B cell (primary cell): Measurements from ENCODE around the gene POLR3GL. TPM values are rescaled to one million over a fixed set of nuclear protein-coding genes. Genes with fewer than 3 reads are reported as not detected.

Experiments
- ATAC-seq: fragments of 200-7000 bp; cut with Tn5 transposase; one replicate; pipeline ENCODE4 v1.10.0; 2021; ENCODE audit warnings: low read depth, mild to moderate bottlenecking, moderate number of reproducible peaks, moderate library complexity
- CTCF ChIA-PET: fragments of 350-600 bp; sonication (Branson Sonifier 250); formaldehyde crosslinking; loops from one replicate; lab custom pipeline; 2021; ENCODE audit warnings: antibody characterized with exemption, inconsistent platforms; lab: Charles Lee
- POLR2A ChIA-PET: fragments of 350-600 bp; sonication (Branson Sonifier 250); formaldehyde crosslinking; loops from one replicate; lab custom pipeline; 2021; ENCODE audit warnings: antibody characterized with exemption; lab: Charles Lee
- DNase-seq: peaks from one replicate; pipeline ENCODE4 v3.0.0; 2013
- H2AFZ ChIP-seq: 2 replicates; pipeline ENCODE4 v1.6.1; 2012; ENCODE audit warnings: mild to moderate bottlenecking, low read depth, low read length; ENCODE audit not compliant: insufficient read depth, poor library complexity, severe bottlenecking
- H3K27ac ChIP-seq, 2 donors: 1 replicate in 1 of 2; 2 replicates in 1 of 2; pipeline ENCODE4 v1.5.1; 2012 to 2013; ENCODE audit warnings: low read length in 2 of 2, mild to moderate bottlenecking in 2 of 2, moderate library complexity in 1 of 2
- H3K27me3 ChIP-seq, 4 experiments: fragments of 200-600 bp in 1 of 4; sonication (generic) in 1 of 4; replicated peaks in 1 of 4; 1 replicate in 2 of 4; 2 replicates in 2 of 4; pipeline versions ENCODE4 v1.6.1 to v1.7.0; 2013 to 2016; ENCODE audit warnings: low read length in 3 of 4, mild to moderate bottlenecking in 2 of 4, mixed read lengths in 1 of 4, moderate library complexity in 1 of 4; ENCODE audit not compliant: insufficient read depth in 4 of 4, control insufficient read depth in 3 of 4; ENCODE audit errors: control extremely low read depth in 1 of 4
- H3K36me3 ChIP-seq, 2 experiments: replicated peaks in 1 of 2; 1 replicate in 1 of 2; 2 replicates in 1 of 2; pipeline versions ENCODE4 v1.6.1 to v1.7.1; 2013; ENCODE audit warnings: low read length in 1 of 2; ENCODE audit not compliant: insufficient read depth in 2 of 2, control insufficient read depth in 1 of 2; ENCODE audit errors: control extremely low read depth in 1 of 2, extremely low read depth in 1 of 2
- H3K4me1 ChIP-seq, 2 donors: fragments of 200-600 bp in 1 of 2; sonication (generic) in 1 of 2; 1 replicate in 1 of 2; 2 replicates in 1 of 2; pipeline versions ENCODE4 v1.5.1 to v1.6.1; 2013 to 2017; ENCODE audit warnings: low read length in 2 of 2; ENCODE audit not compliant: control insufficient read depth in 2 of 2, insufficient read depth in 2 of 2
- H3K4me2 ChIP-seq: replicated peaks from 2 replicates; pipeline ENCODE3; 2012; ENCODE audit warnings: mild to moderate bottlenecking, low read depth, low read length; ENCODE audit not compliant: poor library complexity, severe bottlenecking
- H3K4me3 ChIP-seq, 5 experiments: fragments of 200-600 bp in 1 of 5; sonication (generic) in 1 of 5; 1 replicate in 3 of 5; 2 replicates in 2 of 5; pipeline versions ENCODE4 v1.5.1 to v1.7.0; 2011 to 2016; ENCODE audit warnings: low read length in 4 of 5, mild to moderate bottlenecking in 4 of 5, low read depth in 2 of 5, control low read depth in 1 of 5, moderate library complexity in 1 of 5; ENCODE audit not compliant: insufficient read depth in 1 of 5; ENCODE audit errors: control extremely low read depth in 1 of 5, extremely low read depth in 1 of 5
- H3K79me2 ChIP-seq: fragments of 200-600 bp; sonication (generic); one replicate; pipeline ENCODE4 v1.6.0; 2016; ENCODE audit warnings: low read length; ENCODE audit not compliant: control insufficient read depth, insufficient read depth
- H3K9ac ChIP-seq: fragments of 200-600 bp; sonication (generic); 2 replicates; pipeline ENCODE4 v1.6.1; 2017; ENCODE audit warnings: mild to moderate bottlenecking, low read length, moderate library complexity
- H3K9me3 ChIP-seq, 3 donors: one replicate each; pipeline versions ENCODE4 v1.6.1 to v1.7.1; 2013; ENCODE audit warnings: low read length in 2 of 3; ENCODE audit not compliant: control insufficient read depth in 2 of 3, insufficient read depth in 1 of 3; ENCODE audit errors: control extremely low read depth in 1 of 3
- H4K20me1 ChIP-seq: 2 replicates; pipeline ENCODE4 v1.6.0; 2012; ENCODE audit warnings: mild to moderate bottlenecking, low read length; ENCODE audit not compliant: insufficient read depth, control insufficient read depth, poor library complexity, severe bottlenecking
- H3K27ac Mint-ChIP-seq: one replicate; pipeline ENCODE4 v1.8.0; 2021; ENCODE audit warnings: mixed read lengths
- H3K27me3 Mint-ChIP-seq: one replicate; pipeline ENCODE4 v1.8.0; 2021; ENCODE audit warnings: mixed read lengths
- H3K4me1 Mint-ChIP-seq: one replicate; pipeline ENCODE4 v1.8.0; 2021; ENCODE audit warnings: mixed read lengths
- H3K4me3 Mint-ChIP-seq: one replicate; pipeline ENCODE4 v1.8.0; 2021; ENCODE audit warnings: mixed read lengths
- H3K9me3 Mint-ChIP-seq: one replicate; pipeline ENCODE4 v1.8.0; 2022; ENCODE audit warnings: mixed read lengths; ENCODE audit not compliant: insufficient read depth
- CTCF ChIP-seq: fragments of 200-600 bp; IDR thresholded peaks from one replicate; pipeline ENCODE4 v1.8.0; 2022; ENCODE audit warnings: antibody characterized with exemption, mild to moderate bottlenecking
- EZH2 ChIP-seq: IDR thresholded peaks from 2 replicates; pipeline ENCODE4 v1.6.1; 2012; ENCODE audit warnings: borderline replicate concordance, low read depth, mild to moderate bottlenecking, moderate library complexity, low read length; ENCODE audit not compliant: insufficient read depth, poor library complexity, severe bottlenecking
- WGBS: methylation state at CpG from one replicate; pipeline ENCODE4 v1.1.5; 2013; ENCODE audit warnings: missing lambda C conversion rate; ENCODE audit not compliant: insufficient coverage; 5-methylcytosine and 5-hydroxymethylcytosine counted together
- intact Hi-C: fragments of 100-400 bp; cut with micrococcal nuclease; formaldehyde crosslinking; loops from one replicate; pipeline ENCODE4 v1.10.0; 2022
- polyA plus RNA-seq: library from polyadenylated mRNA; depleted of rRNA; stranded (reverse); fragments of >200 nt; gene quantifications from 2 replicates; pipeline ENCODE4 v1.2.3, GENCODE V29; 2012
- total RNA-seq, 2 donors: library from RNA; stranded (reverse); fragments of 120-200 nt in 1 of 2; gene quantifications; 1 replicate in 1 of 2; 2 replicates in 1 of 2; pipeline versions ENCODE4 v1.2.3 to v1.2.4, GENCODE V29; 2013 to 2022

POLR3GL gene
- total and polyA plus RNA-seq, 2 donors (not counting 1 experiment from before 2014, with no cell fraction given), result 17.6 to 33.3 TPM

GRCh38 chr1:146019231-146020057, 55.0 kb downstream of the POLR3GL start:
- peaks cover 10 to 19% of the 10 kb centered on the region in 2 donors for H3K4me1 ChIP-seq
- peak overlapping the region; percentile 8 for H3K9ac ChIP-seq
- intact Hi-C loops, result no loop called here
- POLR2A ChIA-PET, result interaction anchor here (0.5 kb wide), 1 partner anchor 43 kb away, joined by 3 read pairs; no protein-coding TSS in a partner anchor
- H3K9me3 ChIP-seq, result no peaks in the 10 kb centered on the region
- peaks cover 10% of the 10 kb centered on the region for H3K4me1 Mint-ChIP-seq
- H3K27me3 Mint-ChIP-seq, result peaks cover 60% of the 10 kb centered on the region
- no peak overlapping the region for H3K27ac Mint-ChIP-seq
- H2AFZ ChIP-seq, result peak overlapping the region; percentile 49
- CTCF ChIA-PET, result interaction anchor here (0.5 to 2.2 kb wide), 6 partner anchors 9 to 173 kb away, joined by 3 to 7 read pairs (median 3); no protein-coding TSS in a partner anchor
- no peaks in the 10 kb centered on the region for H3K9me3 Mint-ChIP-seq
- no peaks in the 10 kb centered on the region for H3K36me3 ChIP-seq
- H3K27ac ChIP-seq, result no peak overlapping the region
- H3K4me3 Mint-ChIP-seq, result peak overlapping the region; percentile 52
- peaks cover 0 to 46% (median 32%) of the 10 kb centered on the region in 4 experiments for H3K27me3 ChIP-seq
- no peaks in the 10 kb centered on the region for H3K79me2 ChIP-seq
- no peak for DNase-seq
- H3K4me3 ChIP-seq, result peak overlapping the region in 2 of 5 experiments; percentile 15 to 22
- WGBS, result 18% methylated on average over 29 of the region's 43 CpGs
- H4K20me1 ChIP-seq, result no peaks in the 10 kb centered on the region
- no peak for ATAC-seq
- peak overlapping the region; percentile 64 for H3K4me2 ChIP-seq
- TF ChIP-seq CTCF, result no peak
- no peak for TF ChIP-seq EZH2
